Stimulated activated naive CD8-positive, alpha-beta T cell treated with anti-CD3 and anti-CD28 coated beads, Interleukin-15, amount 100 ng/mL, for 72 hours (primary cell): ENCODE data around the gene KIF26A.
"Not testable (repeated sequence)": the region's sequence is repeated elsewhere in the genome, so short reads cannot be mapped to it uniquely, and the experiment has no call there.

Experiments used
- ATAC-seq: fragments of 150-1000 bp; cut with Tn5 transposase; 2 replicates; pipeline ENCODE4 v1.10.0; 2021; ENCODE audit warnings: mild to moderate bottlenecking, moderate library complexity
- DNase-seq, 2 donors: peaks; one replicate each; pipeline ENCODE4 v3.0.0; 2021 to 2022
- H3K27ac Mint-ChIP-seq, 2 donors: one replicate each; pipeline ENCODE4 v1.8.0; 2022; ENCODE audit warnings: mild to moderate bottlenecking in 2 of 2, mixed read lengths in 2 of 2, moderate library complexity in 2 of 2
- H3K27me3 Mint-ChIP-seq: one replicate; pipeline ENCODE4 v1.8.0; 2022; ENCODE audit warnings: mixed read lengths
- H3K4me1 Mint-ChIP-seq: one replicate; pipeline ENCODE4 v1.8.0; 2022; ENCODE audit warnings: mild to moderate bottlenecking, mixed read lengths
- H3K4me3 Mint-ChIP-seq, 2 donors: one replicate each; pipeline ENCODE4 v1.8.0; 2022; ENCODE audit warnings: mild to moderate bottlenecking in 2 of 2, mixed read lengths in 2 of 2, moderate library complexity in 1 of 2
- H3K9me3 Mint-ChIP-seq, 2 donors: one replicate each; pipeline ENCODE4 v1.8.0; 2022; ENCODE audit warnings: mixed read lengths in 2 of 2

Gene KIF26A

DNA sequence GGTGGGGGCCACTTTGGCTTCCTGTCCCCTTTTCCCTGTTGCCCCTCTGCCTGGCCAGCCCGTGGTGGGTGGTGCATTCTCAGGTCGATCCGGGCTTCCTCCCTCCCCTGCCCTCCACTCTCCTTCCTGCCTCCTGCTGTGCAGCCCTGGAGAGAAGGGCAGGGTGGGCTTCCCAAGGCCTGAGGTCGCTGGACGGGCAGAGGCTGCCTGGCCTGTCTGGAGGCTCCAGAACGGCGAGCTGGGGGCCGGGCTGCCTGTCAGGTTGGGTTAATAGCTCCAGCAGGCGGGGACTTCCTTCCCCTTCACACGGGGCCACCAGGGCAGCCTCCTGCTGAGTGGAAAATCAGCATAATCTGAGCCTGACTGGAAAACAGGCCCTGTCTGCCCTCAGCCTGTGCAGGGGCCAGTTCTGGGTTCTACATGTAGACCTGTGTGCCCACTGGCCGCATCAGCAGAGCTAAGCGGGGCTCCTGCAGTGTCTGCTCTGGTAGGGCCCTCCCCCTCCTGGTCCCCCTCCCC lies 11.3 kb downstream of the KIF26A start:
- H3K4me1 Mint-ChIP-seq, result peaks cover 5% of the 10 kb centered on the region
- H3K27me3 Mint-ChIP-seq, result peaks cover 22% of the 10 kb centered on the region
- H3K4me3 Mint-ChIP-seq, result no peak overlapping the region
- DNase-seq (peak; percentile 15 to 36), ATAC-seq (peak; percentile 58)
- no peak overlapping the region for H3K27ac Mint-ChIP-seq
- no peaks in the 10 kb centered on the region for H3K9me3 Mint-ChIP-seq

DNA sequence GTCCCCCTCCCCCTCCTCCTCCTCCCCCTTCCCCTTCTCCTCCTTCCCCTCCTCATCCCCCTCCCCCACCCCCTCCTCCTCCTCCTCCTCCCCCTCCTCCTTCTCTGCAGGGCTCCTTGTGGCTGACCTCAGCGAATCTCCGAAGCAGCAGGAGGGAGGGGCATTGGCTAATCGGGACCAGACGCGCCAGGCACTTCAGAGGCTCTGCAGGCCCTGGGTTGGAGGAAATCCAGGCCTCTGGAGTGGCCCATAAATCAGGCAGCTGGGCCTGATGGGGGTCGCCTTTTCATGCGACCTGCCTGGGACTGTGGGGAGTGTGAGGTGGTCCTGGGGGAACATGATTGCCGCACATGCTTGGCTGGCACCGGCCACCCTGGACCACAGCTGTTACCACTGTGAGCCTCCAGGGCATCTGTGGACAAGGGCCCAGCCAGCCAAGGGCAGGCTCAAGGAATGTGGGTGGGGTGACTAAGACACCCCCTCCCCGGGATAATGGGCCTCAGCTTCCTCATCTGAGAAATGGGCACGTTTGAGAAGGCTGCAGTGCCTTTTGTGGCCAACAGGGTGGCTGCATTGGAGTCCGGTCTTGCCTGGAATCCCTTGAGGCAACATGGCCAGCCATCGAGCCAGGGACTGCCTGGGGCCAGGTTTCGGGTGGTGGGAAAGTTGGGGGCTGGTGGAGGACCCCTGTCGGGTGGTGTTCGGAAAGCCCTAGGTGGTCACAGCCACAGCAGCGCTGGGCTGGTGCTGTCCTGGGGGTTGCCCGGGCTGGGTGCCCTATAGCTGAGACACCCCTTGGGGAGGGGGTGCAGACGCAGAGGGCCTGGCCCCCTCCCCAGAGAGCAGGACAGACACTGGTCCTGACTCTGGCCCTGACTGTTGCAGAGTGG lies 12.0 kb downstream of the KIF26A start:
- ATAC-seq (no peak), DNase-seq (no peak)
- Mint-ChIP-seq H3K4me3 (no peak overlapping the region), H3K27ac (peak overlapping the region in 1 of 2 donors; percentile 33), H3K9me3 (no peaks in the 10 kb centered on the region), H3K27me3 (peaks cover 22% of the 10 kb centered on the region), H3K4me1 (peaks cover 5% of the 10 kb centered on the region)

DNA sequence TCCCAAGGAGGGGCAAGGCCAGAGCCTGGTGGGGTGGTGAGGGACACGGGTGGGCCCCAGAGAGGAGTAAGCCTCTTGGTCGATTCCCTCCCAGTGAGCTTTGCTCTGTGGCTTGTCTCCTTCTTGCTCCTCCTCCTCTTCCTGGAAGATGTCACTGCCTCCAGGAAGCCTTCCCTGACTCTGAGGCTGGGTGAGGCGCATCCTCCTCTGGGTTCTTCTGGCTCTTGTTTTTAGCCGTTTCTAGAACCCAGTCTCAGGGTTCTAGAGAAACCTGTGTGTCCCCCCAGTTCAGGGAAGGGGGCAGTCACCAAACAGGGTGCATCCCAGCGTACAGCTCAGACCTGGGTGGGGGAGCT lies 12.6 kb downstream of the KIF26A start:
- ATAC-seq, result no peak
- H3K4me3 Mint-ChIP-seq, result no peak overlapping the region

DNA sequence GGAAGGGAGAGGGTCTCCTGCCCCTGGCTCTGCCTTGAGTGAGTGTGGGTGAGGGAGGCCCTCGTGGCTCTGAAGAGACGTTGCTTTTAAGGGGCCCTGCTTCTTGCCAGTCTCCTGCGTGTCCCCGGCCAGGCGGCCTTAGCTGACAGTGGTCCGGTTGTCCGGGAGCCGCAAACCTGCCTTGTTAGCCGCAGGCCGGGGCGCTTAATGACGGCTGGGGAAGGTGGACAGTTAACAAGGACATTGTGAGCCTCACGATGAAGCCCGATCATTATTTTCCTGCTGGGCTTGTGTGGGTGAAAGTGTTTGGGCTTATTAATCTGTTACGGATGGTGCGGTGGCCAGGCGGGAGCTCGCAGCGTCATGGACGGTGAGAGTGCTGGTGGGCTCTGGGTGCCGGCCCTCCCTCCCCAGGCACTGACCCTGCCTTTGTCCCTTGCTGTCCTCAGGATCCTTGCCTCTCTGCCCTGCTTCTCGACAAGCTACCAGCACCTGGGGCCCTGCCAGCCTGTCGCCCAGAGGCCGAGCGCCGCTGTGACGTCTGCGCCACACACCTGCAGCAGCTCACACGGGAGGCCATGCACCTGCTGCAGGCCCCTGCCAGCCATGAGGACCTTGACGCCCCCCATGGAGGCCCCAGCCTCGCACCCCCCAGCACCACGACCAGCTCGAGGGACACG lies 13.3 kb downstream of the KIF26A start:
- Mint-ChIP-seq H3K4me1 (peaks cover 5% of the 10 kb centered on the region), H3K27ac (peak overlapping the region in 1 of 2 donors; percentile 48), H3K4me3 (no peak overlapping the region), H3K27me3 (peaks cover 10% of the 10 kb centered on the region), H3K9me3 (no peaks in the 10 kb centered on the region)
- ATAC-seq (no peak), DNase-seq (no peak)

More for the DNA sequence above, 12.6 kb downstream of the KIF26A start:
- DNase-seq, result no peak
- H3K27ac Mint-ChIP-seq, result no peak overlapping the region
- peaks cover 17% of the 10 kb centered on the region for H3K27me3 Mint-ChIP-seq
- H3K4me1 Mint-ChIP-seq, result peaks cover 5% of the 10 kb centered on the region
- no peaks in the 10 kb centered on the region for H3K9me3 Mint-ChIP-seq

DNA sequence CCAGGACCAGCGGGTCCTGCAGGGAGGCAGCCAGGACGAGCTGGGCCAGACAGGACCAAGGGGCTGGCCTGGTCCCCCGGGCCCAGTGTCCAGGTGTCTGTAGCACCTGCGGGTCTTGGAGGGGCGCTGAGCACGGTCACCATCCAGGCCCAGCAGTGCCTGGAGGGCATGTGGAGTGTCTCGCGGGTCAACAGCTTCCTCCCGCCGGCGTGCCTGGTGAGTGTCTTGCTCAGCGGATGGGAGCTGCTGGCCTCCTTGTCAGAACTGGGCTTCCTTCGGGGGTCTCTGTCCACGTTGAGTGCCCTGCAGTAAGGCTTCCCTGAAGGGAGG lies 13.8 kb downstream of the KIF26A start:
- H3K9me3 Mint-ChIP-seq, result no peaks in the 10 kb centered on the region
- H3K27me3 Mint-ChIP-seq, result peaks cover 7% of the 10 kb centered on the region
- ATAC-seq, result no peak
- DNase-seq, result no peak
- H3K4me1 Mint-ChIP-seq, result peaks cover 5% of the 10 kb centered on the region
- no peak overlapping the region for H3K27ac Mint-ChIP-seq
- no peak overlapping the region for H3K4me3 Mint-ChIP-seq

DNA sequence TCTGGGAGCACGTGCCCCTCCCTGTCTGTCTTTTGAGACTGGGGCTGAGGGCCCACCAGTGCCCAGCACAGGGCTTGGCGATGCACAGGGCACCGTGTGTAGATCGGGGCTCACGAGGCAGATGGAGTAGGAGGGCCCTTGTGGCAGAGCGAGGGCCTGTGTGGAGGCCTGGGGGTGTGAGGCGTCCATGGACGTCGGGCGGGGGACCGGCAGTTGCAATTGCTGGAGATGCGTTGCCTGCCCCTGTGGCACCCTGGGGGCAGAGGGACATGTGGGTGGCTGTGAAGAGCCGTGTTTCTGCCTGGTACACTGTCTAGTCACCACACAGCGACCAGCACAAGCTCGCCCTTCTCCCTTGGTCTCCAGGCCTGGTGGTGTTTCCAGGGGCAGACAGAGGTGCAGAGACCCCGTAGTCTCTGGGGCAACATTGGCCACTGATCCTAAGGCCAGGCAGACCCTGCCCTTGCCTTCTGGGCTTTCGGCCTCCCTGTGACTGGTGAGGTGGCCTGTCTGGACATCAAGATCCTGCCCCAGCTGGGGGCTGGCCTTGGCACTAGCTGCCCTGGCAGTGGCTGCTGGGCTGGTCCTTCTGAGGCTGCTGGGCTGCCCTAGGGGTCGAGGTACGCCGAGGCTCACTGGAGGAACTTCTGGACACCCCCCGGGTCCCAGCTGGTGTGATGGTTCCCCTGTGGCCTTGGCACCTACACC lies 14.5 kb downstream of the KIF26A start:
- no peak overlapping the region for H3K27ac Mint-ChIP-seq
- ATAC-seq (no peak), DNase-seq (no peak)
- no peaks in the 10 kb centered on the region for H3K9me3 Mint-ChIP-seq
- H3K27me3 Mint-ChIP-seq, result peaks cover 7% of the 10 kb centered on the region
- peaks cover 5% of the 10 kb centered on the region for H3K4me1 Mint-ChIP-seq
- H3K4me3 Mint-ChIP-seq, result no peak overlapping the region

DNA sequence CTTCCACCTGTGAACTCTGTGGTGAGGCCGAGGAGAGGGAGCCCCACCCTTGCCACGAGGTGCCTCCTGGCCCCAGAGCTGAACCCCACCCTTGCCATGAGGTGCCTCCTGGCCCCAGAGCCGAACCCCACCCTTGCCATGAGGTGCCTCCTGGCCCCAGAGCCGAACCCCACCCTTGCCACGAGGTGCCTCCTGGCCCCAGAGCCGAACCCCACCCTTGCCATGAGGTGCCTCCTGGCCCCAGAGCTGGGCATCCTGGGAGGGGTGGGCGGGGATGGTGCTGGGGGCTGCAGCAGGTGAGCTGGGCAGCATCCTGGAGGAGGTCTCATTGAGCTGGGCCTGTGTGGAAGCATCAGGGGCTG lies 15.0 kb downstream of the KIF26A start:
- H3K4me3 Mint-ChIP-seq, DNase-seq, H3K9me3 Mint-ChIP-seq, H3K4me1 Mint-ChIP-seq, H3K27ac Mint-ChIP-seq, ATAC-seq, H3K27me3 Mint-ChIP-seq: not testable (repeated sequence)

DNA sequence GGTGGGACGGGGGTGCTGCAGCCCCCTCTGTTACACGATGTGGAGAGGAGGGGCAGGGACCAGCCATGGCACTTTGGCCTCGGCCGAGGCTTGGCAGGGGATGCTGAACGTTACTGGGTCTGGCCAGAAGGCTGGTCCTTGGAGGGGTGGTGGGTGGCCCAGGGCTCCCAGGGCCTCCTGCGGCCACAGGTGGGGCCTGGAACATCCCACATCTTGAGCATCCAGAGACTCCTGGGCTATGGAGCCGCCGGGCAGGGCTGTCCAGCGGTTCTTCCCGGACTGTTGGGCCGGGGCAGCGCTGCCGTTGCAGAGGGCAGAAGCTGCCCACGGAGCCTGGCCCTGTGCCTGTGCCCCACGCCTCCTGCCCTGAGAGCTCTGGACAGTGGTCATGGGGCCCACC lies 15.9 kb downstream of the KIF26A start:
- Mint-ChIP-seq H3K4me3 (no peak overlapping the region), H3K9me3 (no peaks in the 10 kb centered on the region), H3K27ac (no peak overlapping the region), H3K27me3 (no peaks in the 10 kb centered on the region), H3K4me1 (peaks cover 5% of the 10 kb centered on the region)
- ATAC-seq (no peak), DNase-seq (no peak)

DNA sequence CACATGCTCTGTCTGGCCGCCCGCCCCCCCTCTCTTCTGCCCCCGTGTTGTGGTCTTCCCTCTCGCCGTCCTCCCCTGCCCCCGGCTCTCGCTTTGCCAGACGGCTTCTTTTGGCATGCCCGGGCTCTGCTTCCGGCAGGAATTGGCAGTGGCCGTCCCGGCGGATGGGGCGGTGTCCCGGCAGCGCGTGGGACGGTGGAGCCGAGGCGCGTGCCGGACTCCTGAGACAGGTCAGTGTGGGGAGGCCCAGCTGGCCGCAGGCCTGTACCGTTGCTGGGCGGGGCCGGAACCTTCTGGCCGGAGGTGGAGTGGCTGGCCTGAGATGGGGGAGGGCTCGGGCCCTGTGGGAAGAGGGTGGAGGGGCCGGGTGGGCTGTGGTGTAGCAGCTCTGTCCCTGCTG lies 17.1 kb downstream of the KIF26A start:
- Mint-ChIP-seq H3K27me3 (no peaks in the 10 kb centered on the region), H3K4me1 (peaks cover under 1% of the 10 kb centered on the region), H3K9me3 (no peaks in the 10 kb centered on the region), H3K4me3 (no peak overlapping the region), H3K27ac (no peak overlapping the region)
- ATAC-seq (no peak), DNase-seq (no peak)

DNA sequence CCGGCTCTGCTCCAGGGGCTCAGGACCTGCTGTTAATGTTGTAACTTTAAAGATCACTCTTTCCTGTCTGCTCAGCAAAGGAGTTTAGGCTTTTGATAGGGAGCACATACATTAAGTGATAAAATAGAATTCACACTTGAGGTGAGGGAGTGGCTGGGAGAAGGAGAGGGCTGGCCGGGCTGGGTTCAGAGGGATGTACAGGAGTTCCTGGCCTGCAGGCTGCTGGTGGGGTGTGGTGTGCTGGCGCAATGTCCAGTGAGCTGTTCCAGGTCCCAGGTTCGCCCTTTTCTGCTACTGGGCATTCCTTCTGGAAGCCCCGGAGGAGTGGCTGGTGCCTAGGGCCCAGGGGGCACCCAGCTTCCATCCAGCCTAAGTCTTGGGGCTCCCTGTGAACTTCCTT lies 17.8 kb downstream of the KIF26A start:
- no peaks in the 10 kb centered on the region for H3K27me3 Mint-ChIP-seq
- no peak for ATAC-seq

DNA sequence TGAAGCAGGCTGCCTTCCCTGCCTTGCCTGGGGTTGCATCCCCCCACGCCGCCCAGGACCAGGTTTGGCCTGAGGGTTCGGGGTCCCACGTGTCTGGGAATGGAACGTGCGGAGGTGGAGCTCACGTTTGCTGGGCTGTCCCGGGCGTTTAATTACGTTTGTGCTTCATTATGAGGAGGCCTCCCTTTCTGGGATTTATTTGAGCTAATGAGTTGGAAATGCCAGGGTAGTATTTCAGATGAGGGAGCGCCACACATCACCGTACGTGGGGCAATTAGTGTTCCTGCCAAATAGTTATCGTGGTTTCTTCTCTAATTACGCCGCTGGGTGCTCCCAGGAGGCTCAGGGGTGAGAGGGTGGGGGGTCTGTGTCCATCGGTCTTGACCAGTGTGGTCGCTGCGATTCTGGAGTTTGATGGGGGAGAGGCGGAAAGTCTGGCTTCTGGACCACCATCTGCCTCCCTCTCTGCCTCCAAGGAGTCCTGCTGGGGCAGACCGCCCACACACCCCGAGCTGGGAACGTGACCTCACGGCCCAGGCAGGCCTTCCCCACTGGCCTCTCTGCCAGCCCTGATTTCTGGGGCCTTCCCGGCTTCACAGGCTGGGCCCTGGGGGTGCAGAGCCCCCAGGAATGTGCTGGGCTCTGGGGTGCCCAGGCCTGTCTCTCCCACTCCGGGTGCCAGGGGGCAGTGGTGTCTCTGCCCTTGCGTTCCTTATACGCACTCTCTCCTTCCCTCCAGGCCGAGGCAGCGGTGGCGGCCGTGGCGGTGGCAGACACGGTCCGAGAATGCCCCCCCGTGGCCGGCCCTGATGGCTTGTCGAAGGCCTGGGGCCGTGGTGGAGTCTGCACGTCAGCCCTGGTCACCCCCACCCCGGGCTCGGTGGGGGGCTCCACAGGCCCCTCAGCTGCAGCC lies 18.9 kb downstream of the KIF26A start:
- ATAC-seq (no peak), DNase-seq (no peak)
- Mint-ChIP-seq H3K4me3 (no peak overlapping the region), H3K27ac (peak overlapping the region in 1 of 2 donors; percentile 92), H3K27me3 (no peaks in the 10 kb centered on the region), H3K4me1 (no peaks in the 10 kb centered on the region), H3K9me3 (no peaks in the 10 kb centered on the region)

More for the DNA sequence above, 17.8 kb downstream of the KIF26A start:
- no peak overlapping the region for H3K4me3 Mint-ChIP-seq
- no peaks in the 10 kb centered on the region for H3K4me1 Mint-ChIP-seq
- H3K9me3 Mint-ChIP-seq, result no peaks in the 10 kb centered on the region
- no peak for DNase-seq
- H3K27ac Mint-ChIP-seq, result no peak overlapping the region

DNA sequence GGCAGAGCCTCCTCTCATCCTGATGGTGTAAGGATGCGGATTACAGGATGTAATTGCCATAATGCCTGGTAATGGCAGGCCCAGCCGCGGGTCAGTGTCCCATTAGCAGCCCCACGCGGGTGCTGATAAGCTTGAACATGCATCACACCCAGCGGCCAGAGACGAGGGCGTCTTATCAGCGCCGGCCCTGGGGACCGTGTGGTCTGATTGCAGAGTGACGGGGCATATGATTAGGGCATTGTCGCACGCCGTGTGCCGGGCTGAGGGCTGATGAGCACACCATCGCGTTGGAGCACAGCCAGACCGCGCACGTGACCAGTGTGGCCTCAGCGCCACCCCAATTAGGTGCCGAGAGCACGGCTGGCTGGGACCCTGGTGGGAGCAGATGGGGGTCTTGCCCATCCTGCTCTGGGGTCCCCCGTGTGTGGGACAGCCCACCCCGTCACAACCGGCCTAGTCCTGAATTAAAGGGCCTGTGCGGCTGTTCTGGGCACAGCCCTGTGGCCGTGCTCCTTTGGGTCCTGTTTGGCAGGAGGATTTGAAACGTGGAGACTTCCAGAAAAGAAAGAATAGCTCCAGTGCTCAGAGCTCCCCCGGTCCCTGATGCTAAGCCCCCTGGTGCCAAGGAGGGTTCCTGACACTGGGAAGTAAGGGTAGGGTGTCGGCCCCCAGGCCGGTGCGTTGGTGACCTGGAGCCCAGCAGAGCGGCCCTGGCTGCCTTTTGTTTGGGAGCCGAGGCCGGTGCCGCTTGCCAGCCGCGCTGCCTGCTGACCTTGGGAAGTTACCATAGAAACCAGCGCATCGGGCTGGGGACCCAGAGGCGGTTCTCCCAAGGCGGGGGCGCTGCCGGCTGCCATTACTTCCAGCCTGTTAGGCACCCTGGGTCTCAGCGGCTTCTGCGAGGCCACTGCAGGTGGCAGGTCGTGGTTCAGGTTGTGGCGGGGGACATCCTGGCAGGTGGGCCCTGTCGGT lies 20.7 kb downstream of the KIF26A start:
- ATAC-seq (no peak), DNase-seq (no peak)
- H3K4me3 Mint-ChIP-seq, result no peak overlapping the region
- H3K27ac Mint-ChIP-seq, result no peak overlapping the region
- H3K9me3 Mint-ChIP-seq, result no peaks in the 10 kb centered on the region
- H3K4me1 Mint-ChIP-seq, result no peaks in the 10 kb centered on the region
- H3K27me3 Mint-ChIP-seq, result no peaks in the 10 kb centered on the region

DNA sequence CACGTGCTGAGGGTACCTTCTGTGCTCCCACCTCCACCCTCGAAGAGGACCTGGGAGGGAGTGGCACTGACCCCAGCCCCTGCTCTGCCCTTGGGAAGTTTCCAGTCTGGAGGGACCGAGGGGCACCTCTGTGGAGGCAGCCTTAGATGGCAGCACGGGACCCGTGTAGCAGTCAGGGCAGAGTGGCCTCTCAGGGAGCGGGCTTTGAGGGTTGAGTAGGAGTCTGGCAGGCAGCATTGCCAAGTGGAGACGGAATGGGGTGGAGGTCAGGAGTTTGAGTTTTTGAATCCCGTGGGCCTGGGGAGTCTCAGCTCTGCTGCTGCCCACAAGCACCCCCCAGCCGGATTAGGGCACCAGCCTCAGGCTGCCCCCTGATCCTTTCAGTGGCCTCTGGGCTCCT lies 21.6 kb downstream of the KIF26A start:
- no peaks in the 10 kb centered on the region for H3K27me3 Mint-ChIP-seq
- no peak overlapping the region for H3K27ac Mint-ChIP-seq
- no peak for DNase-seq

More for the DNA sequence above, 21.6 kb downstream of the KIF26A start:
- no peaks in the 10 kb centered on the region for H3K9me3 Mint-ChIP-seq
- no peak for ATAC-seq
- H3K4me3 Mint-ChIP-seq, result no peak overlapping the region
- no peaks in the 10 kb centered on the region for H3K4me1 Mint-ChIP-seq
